ENCODE measurements around the gene ECT2L. TPM values are rescaled to one million over a fixed set of nuclear protein-coding genes. Genes with fewer than 3 reads are reported as not detected.

ECT2L gene
- total and polyA plus RNA-seq, 2 of the 13 experiments (the other 11 are each of a cell fraction or from before 2014, with no cell fraction given) = 0.12 TPM; not detected in 1

DNA sequence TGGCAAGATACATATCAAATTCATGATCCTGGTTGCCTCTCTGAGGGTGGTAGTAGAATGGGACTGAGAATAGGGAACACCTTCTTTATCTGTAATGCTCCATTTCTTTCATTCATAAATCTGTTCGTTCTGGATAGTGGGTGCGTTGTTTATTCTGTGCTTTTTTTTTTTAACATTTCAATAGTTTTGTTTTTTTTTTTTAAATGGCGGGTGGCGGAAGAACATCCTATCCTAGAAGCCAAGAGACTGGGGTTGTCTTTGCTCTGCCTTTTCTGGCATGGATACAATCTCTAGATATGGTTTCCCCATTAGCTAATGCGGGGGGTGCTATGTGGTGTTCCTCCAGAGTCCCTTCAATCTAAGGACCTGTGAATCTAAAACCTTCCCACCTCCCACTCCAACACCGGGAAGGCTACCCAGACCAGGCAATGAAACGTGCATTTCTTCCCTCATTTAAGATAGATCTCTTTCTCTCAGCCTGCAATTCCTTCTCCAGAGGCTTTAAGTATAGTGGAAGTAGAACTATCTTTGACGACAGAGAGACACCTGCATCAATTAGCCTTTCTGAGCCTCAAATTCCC lies 23.2 kb upstream of the ECT2L start:
- 17% methylated on average over 8 of the region's 8 CpGs for WGBS (ENCODE audit: low lambda C conversion rate)
- peaks cover 0 to 6% of the 10 kb centered on the region in 2 experiments; a peak in 1 of 5 replicates for H3K36me3 ChIP-seq (replicated peaks in 1 of 2; ENCODE audit: control insufficient read depth in 1 of 2, insufficient read depth in 2 of 2, low read length in 2 of 2)
- TF ChIP-seq, protein P1, sequence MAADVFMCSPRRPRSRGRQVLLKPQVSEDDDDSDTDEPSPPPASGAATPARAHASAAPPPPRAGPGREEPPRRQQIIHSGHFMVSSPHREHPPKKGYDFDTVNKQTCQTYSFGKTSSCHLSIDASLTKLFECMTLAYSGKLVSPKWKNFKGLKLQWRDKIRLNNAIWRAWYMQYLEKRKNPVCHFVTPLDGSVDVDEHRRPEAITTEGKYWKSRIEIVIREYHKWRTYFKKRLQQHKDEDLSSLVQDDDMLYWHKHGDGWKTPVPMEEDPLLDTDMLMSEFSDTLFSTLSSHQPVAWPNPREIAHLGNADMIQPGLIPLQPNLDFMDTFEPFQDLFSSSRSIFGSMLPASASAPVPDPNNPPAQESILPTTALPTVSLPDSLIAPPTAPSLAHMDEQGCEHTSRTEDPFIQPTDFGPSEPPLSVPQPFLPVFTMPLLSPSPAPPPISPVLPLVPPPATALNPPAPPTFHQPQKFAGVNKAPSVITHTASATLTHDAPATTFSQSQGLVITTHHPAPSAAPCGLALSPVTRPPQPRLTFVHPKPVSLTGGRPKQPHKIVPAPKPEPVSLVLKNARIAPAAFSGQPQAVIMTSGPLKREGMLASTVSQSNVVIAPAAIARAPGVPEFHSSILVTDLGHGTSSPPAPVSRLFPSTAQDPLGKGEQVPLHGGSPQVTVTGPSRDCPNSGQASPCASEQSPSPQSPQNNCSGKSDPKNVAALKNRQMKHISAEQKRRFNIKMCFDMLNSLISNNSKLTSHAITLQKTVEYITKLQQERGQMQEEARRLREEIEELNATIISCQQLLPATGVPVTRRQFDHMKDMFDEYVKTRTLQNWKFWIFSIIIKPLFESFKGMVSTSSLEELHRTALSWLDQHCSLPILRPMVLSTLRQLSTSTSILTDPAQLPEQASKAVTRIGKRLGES (CRISPR knock-in tag; IDR thresholded peaks at IDR 0.05; ENCODE audit: borderline replicate concordance) = 0 out of 2 replicates have a peak, but pooled peaks have one; percentile 13
- TF ChIP-seq MIXL1 (CRISPR knock-in tag; IDR thresholded peaks at IDR 0.05) (no peak), ZNF83 (CRISPR knock-in tag; IDR thresholded peaks at IDR 0.05; ENCODE audit: borderline replicate concordance) (no peak), MED13 (CRISPR knock-in tag; IDR thresholded peaks at IDR 0.05) (no peak), ZNF878 (CRISPR knock-in tag; IDR thresholded peaks at IDR 0.05) (no peak), ZNF337 (CRISPR knock-in tag; IDR thresholded peaks at IDR 0.05; ENCODE audit: borderline replicate concordance, low read depth) (no peak), ZNF34 (CRISPR knock-in tag; IDR thresholded peaks at IDR 0.05; ENCODE audit: borderline replicate concordance) (no peak)
- TF ChIP-seq, protein P2, sequence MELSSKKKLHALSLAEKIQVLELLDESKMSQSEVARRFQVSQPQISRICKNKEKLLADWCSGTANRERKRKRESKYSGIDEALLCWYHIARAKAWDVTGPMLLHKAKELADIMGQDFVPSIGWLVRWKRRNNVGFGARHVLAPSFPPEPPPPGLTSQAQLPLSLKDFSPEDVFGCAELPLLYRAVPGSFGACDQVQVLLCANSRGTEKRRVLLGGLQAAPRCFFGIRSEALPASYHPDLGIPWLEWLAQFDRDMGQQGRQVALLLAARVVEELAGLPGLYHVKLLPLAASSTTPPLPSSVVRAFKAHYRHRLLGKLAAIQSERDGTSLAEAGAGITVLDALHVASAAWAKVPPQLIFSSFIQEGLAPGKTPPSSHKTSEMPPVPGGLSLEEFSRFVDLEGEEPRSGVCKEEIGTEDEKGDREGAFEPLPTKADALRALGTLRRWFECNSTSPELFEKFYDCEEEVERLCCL (CRISPR knock-in tag; IDR thresholded peaks at IDR 0.05; ENCODE audit: borderline replicate concordance) = 0 out of 2 replicates have a peak, but pooled peaks have one; percentile 10
- FAIRE-seq (no peak), DNase-seq (ENCODE audit: low spot score) (no peak), ATAC-seq (peak; percentile 19)
- peak overlapping the region; percentile 93 for H2AFZ ChIP-seq (ENCODE audit: low read length)
- BruUV-seq (replicated peaks) = no TSS peak
- H3K9me3 ChIP-seq (ENCODE audit: low read length) = no peaks in the 10 kb centered on the region
- no peaks in the 10 kb centered on the region for H4K20me1 ChIP-seq (ENCODE audit: insufficient read depth, low read length)
- ChIA-PET CTCF (ENCODE audit: low intra/inter-chr PET ratio, low total read pairs) (no interaction called here), POLR2A (interaction anchor here (0.9 to 1.5 kb wide), 6 partner anchors 11 to 603 kb away, joined by 3 to 6 read pairs (median 4); no protein-coding TSS in a partner anchor)
- no peaks in the 10 kb centered on the region; a peak in 1 of 5 replicates for H3K27me3 ChIP-seq (ENCODE audit: control insufficient read depth in 1 of 2, insufficient read depth in 2 of 2, low read length in 2 of 2)
- intact Hi-C loops (cut with micrococcal nuclease; ENCODE audit: unreplicated experiment) = loop anchor here (1.0 to 5.0 kb wide), 2 partner anchors 216 to 350 kb away; partner anchors contain the start of gene REPS1
- peak overlapping the region; percentile 90 for H3K9ac ChIP-seq (ENCODE audit: insufficient read depth, low read depth, low read length)
- H3K27ac ChIP-seq (ENCODE audit: extremely low read length, insufficient read depth, low read length) = peak overlapping the region; percentile 93
- H3K79me2 ChIP-seq (ENCODE audit: insufficient read depth, low read length) = peaks cover 3% of the 10 kb centered on the region
- H3K4me2 ChIP-seq (ENCODE audit: low read depth, low read length) = peak overlapping the region; percentile 90
- H3K4me1 ChIP-seq (ENCODE audit: insufficient read depth, low read length) = peaks cover 30% of the 10 kb centered on the region
- in situ Hi-C loops (cut with HindIII; ENCODE audit: extremely low pct_ligation_motif_present, low pct_unique_long_range_greater_than_20kb) = no loop called here
- peak overlapping the region; percentile 71 to 97 (median 81) for H3K4me3 ChIP-seq (replicated peaks in 1 of 3; ENCODE audit: insufficient read depth in 1 of 3, low read depth in 2 of 3, low read length in 3 of 3)
